GM12891 (cell line): ENCODE results near the gene RNU7-1.

ENCODE experiments used
- DNase-seq: peaks from one replicate; pipeline ENCODE4 v3.0.0; 2011; ENCODE audit warnings: low spot score; ENCODE audit not compliant: insufficient read length
- FAIRE-seq: peaks from 2 replicates; lab custom pipeline; 2011; peaks lifted over from hg19 to GRCh38; lab: Jason Lieb, UNC
- PAX5 ChIP-seq: IDR thresholded peaks from 2 replicates; pipeline ENCODE4 v1.6.1; 2011; ENCODE audit warnings: low read length, moderate library complexity, mild to moderate bottlenecking; ENCODE audit not compliant: insufficient read depth, severe bottlenecking
- POLR2A ChIP-seq: IDR thresholded peaks from 2 replicates; pipeline ENCODE4 v1.6.1; 2011; ENCODE audit warnings: low read depth, low read length, control low read depth
- POLR2AphosphoS5 ChIP-seq: IDR thresholded peaks from 2 replicates; pipeline ENCODE4 v1.6.1; 2011; ENCODE audit warnings: low read depth, low read length, control low read depth
- POU2F2 ChIP-seq: IDR thresholded peaks from 2 replicates; pipeline ENCODE4 v1.6.1; 2011; ENCODE audit warnings: low read depth, mild to moderate bottlenecking, control low read depth, low read length, moderate library complexity
- SPI1 ChIP-seq: IDR thresholded peaks from 2 replicates; pipeline ENCODE4 v1.6.1; 2011; ENCODE audit warnings: low read depth, low read length, control low read depth
- TAF1 ChIP-seq: IDR thresholded peaks from 2 replicates; pipeline ENCODE4 v1.6.1; 2011; ENCODE audit warnings: low read depth, low read length, control low read depth

Gene RNU7-1

DNA sequence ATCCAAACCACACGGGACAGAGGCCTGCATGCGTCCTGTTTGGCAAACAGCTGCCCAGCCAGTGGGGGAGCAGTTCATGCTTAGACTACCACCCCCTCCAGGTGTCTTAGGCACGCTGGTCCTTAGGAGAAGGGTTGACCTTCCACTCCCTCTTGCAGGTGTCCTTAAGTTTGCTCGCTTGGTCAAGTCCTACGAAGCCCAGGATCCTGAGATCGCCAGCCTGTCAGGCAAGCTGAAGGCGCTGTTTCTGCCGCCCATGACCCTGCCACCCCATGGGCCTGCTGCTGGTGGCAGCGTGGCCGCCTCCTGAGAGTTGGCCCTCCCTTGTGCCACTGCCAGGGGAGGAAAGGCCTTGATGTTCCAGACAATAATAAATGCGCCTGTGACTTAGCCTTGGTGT, 2.0 kb downstream of the RNU7-1 start:
- TF ChIP-seq POLR2A, result no peak; the same call in none of the 2 replicates
- no peak for TF ChIP-seq POU2F2
- no peak for TF ChIP-seq SPI1
- TF ChIP-seq TAF1, result no peak
- TF ChIP-seq POLR2AphosphoS5, result no peak
- no peak for TF ChIP-seq PAX5
- DNase-seq, result no peak
- FAIRE-seq, result no peak

GRCh38 chr12:6946033-6946919, 2.7 kb downstream of the RNU7-1 start:
- FAIRE-seq (peak; percentile 94), DNase-seq (no peak)
- peak; percentile 59 for TF ChIP-seq POLR2AphosphoS5
- no peak for TF ChIP-seq PAX5
- peak; percentile 62 for TF ChIP-seq SPI1
- TF ChIP-seq POLR2A, result peak; percentile 40; the same call in 1 of the 2 replicates
- TF ChIP-seq POU2F2, result peak; percentile 78
- TF ChIP-seq TAF1, result no peak

- TF ChIP-seq SPI1, result peak; percentile 32; the same call in 1 of the 2 replicates
- no peak for TF ChIP-seq PAX5
- DNase-seq, result no peak
- FAIRE-seq, result no peak
These were observed 3.3 kb downstream of the RNU7-1 start for GRCh38 chr12:6946920-6947374.

DNA sequence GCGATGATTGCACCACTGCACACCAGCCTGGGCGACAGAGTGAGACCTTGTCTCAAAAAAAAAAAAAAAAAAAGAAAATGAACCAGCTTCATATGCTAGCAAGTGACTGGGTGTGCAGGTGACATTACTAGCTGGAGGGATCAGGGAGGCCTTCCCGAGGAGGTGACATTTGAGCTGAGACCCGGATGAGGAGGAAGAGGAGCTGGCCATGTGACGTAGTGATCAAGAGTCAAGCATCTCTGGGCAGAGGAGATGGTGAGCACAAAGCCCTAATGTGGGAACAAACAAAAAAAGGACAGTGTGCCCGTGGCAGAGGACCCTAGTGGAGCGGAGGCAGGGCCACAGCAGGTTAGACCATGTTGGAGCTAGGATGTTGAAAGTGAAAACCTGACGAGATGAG, 4.0 kb downstream of the RNU7-1 start:
- FAIRE-seq (peak; percentile 62), DNase-seq (no peak)
- TF ChIP-seq POLR2AphosphoS5, result no peak
- TF ChIP-seq TAF1, result no peak
- TF ChIP-seq SPI1, result no peak
- no peak for TF ChIP-seq POLR2A
- TF ChIP-seq POU2F2, result no peak
- TF ChIP-seq PAX5, result no peak

- FAIRE-seq, result peak; percentile 94
- no peak for DNase-seq
- TF ChIP-seq POU2F2, result no peak
- no peak for TF ChIP-seq POLR2A
- TF ChIP-seq POLR2AphosphoS5, result no peak
- TF ChIP-seq PAX5, result no peak
- no peak for TF ChIP-seq SPI1
- no peak for TF ChIP-seq TAF1
These were observed 5.4 kb downstream of the RNU7-1 start for GRCh38 chr12:6948873-6949594.

- TF ChIP-seq PAX5 (no peak), POU2F2 (no peak), TAF1 (no peak), SPI1 (no peak), POLR2A (no peak), POLR2AphosphoS5 (no peak)
- DNase-seq (no peak), FAIRE-seq (no peak)
These were observed 6.8 kb downstream of the RNU7-1 start for GRCh38 chr12:6950401-6950801.

DNA sequence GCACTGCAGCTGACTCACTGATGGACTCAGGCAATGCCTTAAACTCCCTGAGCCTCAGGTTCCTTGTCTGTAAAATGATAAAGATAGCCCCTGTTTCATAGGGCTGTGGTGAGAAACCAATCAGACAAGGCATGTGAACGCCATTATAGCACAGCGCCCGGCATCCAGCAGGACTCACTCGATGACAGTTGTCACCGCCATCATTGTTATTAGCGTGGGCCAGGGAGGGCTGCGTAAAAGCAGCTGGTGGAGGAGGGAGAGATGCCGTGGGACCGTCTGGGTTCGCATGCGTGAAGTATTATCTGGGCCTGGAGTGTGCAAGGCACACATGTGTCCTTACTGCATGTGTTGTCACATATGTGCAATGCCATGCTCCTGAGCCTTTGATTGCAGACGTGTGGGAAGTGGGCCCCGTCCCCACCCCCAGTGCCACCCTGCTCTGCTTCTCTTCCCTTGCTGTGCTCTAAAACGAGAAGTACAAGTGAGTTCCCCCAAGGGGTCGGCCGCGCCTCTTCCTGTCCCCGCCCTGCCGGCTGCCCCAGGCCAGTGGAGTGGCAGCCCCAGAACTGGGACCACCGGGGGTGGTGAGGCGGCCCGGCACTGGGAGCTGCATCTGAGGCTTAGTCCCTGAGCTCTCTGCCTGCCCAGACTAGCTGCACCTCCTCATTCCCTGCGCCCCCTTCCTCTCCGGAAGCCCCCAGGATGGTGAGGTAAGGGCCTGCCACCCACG, 7.4 kb downstream of the RNU7-1 start, which contains the start of gene PTPN6:
Gene PTPN6 (plus strand): TSS at position 546 of the 730 bp plus-strand sequence. CDS start 157 bp downstream, at position 703.
- FAIRE-seq (peak; percentile 98), DNase-seq (no peak)
- TF ChIP-seq SPI1 (peak; percentile 56), POU2F2 (0 out of 2 replicates have a peak, but pooled peaks have one; percentile 33), POLR2A (peak; percentile 53), PAX5 (no peak), POLR2AphosphoS5 (peak; percentile 75), TAF1 (peak; percentile 81)

GRCh38 chr12:6951551-6952120, 8.0 kb downstream of the RNU7-1 start:
- no peak for FAIRE-seq

More at GRCh38 chr12:6951551-6952120, 8.0 kb downstream of the RNU7-1 start:
- no peak for DNase-seq
- TF ChIP-seq POLR2AphosphoS5 (0 out of 2 replicates have a peak, but pooled peaks have one; percentile 12), POU2F2 (0 out of 2 replicates have a peak, but pooled peaks have one; percentile 7), SPI1 (no peak), PAX5 (no peak), POLR2A (no peak; the same call in 1 of the 2 replicates)
